Measurements from ENCODE around the gene GPR15LG. TPM values are rescaled to one million over a fixed set of nuclear protein-coding genes. Genes with fewer than 3 reads are reported as not detected.

Gene GPR15LG
- total RNA-seq, 4 donors from 2014 or later = 2.0 to 19.3 (median 8.6) TPM

DNA sequence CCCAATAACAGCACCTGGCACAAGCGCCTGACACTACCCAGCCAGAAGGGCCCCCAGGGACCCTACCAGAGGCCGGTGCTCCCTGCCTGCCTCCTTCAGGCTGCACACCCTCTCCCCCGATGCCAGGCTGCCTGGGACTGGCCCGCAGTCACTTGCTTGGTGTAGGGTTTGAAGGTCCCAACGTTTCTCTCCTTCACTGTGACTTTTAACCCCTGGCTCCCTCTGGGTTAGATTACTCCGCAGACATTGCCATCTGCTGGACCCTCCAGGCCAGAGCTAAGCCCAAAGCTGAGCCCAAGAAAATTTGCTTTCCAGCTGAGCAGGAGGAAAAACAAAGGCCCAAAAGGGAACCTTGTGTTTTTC is 27.6 kb downstream of the GPR15LG start:
- WGBS = 58% methylated on average over 4 of the region's 6 CpGs
- no peak overlapping the region for H3K27ac ChIP-seq
- TF ChIP-seq POLR2AphosphoS5 (IDR thresholded peaks at IDR 0.05) (no peak), CTCF (IDR thresholded peaks at IDR 0.05) (no peak), POLR2A (IDR thresholded peaks at IDR 0.05) (no peak), EP300 (IDR thresholded peaks at IDR 0.05) (no peak)

DNA sequence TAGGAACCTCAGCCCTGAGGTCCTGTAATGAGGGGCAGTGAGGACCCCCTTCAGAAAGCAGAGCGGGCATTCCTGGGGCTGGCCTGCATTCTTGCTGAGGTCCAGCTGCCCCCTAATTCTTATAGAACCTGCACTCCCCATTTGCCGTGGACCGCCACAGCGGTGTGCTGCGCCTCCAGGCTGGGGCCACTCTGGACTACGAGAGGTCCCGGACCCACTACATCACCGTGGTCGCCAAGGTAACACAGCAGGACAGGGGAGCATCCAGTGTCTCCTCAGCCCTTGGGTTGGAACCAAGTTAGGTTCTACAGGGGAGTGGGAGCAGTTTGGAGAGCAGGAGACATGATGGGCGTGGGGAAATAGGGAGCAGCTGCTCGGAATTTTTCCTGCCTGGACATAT is 28.1 kb downstream of the GPR15LG start:
- Histone ChIP-seq H3K27me3 (peaks cover 5% of the 10 kb centered on the region), H3K36me3 (no peaks in the 10 kb centered on the region), H3K4me1 (peaks cover 17% of the 10 kb centered on the region), H3K27ac (no peak overlapping the region), H3K9me3 (no peaks in the 10 kb centered on the region), H3K4me3 (no peak overlapping the region)
- DNase-seq (ENCODE audit: low spot score in 2 of 2) = peak in 1 of 2 donors; percentile 44
- TF ChIP-seq POLR2AphosphoS5 (IDR thresholded peaks at IDR 0.05) (no peak), POLR2A (IDR thresholded peaks at IDR 0.05) (no peak), CTCF (IDR thresholded peaks at IDR 0.05) (no peak)
- WGBS = 89% methylated on average over 10 of the region's 11 CpGs

More for the DNA sequence above, 27.6 kb downstream of the GPR15LG start:
- peaks cover 5% of the 10 kb centered on the region for H3K27me3 ChIP-seq
- peaks cover 17% of the 10 kb centered on the region for H3K4me1 ChIP-seq
- H3K9me3 ChIP-seq = no peaks in the 10 kb centered on the region
- no peaks in the 10 kb centered on the region for H3K36me3 ChIP-seq
- DNase-seq (ENCODE audit: low spot score in 2 of 2) = peak in 1 of 2 donors; percentile 21
- no peak overlapping the region for H3K4me3 ChIP-seq

DNA sequence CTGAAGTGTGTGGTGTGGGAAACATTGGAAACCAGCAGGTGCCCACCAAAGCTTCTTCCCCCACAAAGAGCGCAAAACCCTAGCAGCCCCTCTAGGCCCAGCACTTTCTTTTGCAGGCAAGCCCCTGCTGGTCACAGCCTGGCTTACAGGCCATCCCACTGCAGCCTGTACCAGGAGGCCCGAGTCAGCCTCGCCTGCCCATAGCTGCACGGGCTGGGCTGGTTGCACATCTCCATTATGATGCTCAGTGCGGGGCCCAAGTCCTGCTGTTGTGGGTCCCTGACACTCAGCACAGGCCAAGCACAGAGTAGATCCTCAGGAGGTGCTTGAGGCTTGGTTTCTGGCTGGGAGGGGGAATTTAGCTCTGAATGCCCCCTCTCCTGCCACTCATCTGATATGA is 28.7 kb downstream of the GPR15LG start:
- no peak for TF ChIP-seq EP300 (IDR thresholded peaks at IDR 0.05)
- TF ChIP-seq CTCF (IDR thresholded peaks at IDR 0.05) = no peak
- TF ChIP-seq POLR2A (IDR thresholded peaks at IDR 0.05) = no peak
- TF ChIP-seq POLR2AphosphoS5 (IDR thresholded peaks at IDR 0.05) = no peak
- H3K4me3 ChIP-seq = no peak overlapping the region
- H3K27me3 ChIP-seq = peaks cover 5% of the 10 kb centered on the region
- DNase-seq (ENCODE audit: low spot score in 2 of 2) = peak in 1 of 2 donors; percentile 48
- H3K27ac ChIP-seq = no peak overlapping the region
- H3K36me3 ChIP-seq = no peaks in the 10 kb centered on the region
- no peaks in the 10 kb centered on the region for H3K9me3 ChIP-seq
- WGBS = 100% methylated on average over 1 of the region's 5 CpGs
- H3K4me1 ChIP-seq = peaks cover 11% of the 10 kb centered on the region

DNA sequence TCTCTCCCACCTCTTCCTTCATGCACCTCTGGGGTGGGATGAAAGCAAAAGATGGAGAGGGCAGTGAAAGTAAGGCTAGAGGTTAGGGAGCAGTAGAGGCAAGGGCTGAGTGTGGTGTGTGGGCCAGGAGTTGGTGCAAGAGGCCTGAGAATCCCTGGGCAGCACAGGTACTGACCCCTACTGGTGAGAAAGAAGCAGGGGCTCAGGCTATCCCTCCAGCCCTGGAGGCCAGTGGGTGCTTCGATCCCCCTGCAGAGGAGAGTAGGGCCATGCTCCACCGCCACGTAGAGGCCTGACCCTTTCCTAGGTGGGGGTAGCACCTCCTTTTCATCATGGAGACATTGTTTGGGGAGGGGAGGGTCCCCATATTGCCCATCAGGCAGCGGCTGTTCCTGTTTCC is 30.5 kb downstream of the GPR15LG start:
- H3K27ac ChIP-seq = no peak overlapping the region
- no peak for DNase-seq (ENCODE audit: low spot score in 2 of 2)
- peaks cover under 1% of the 10 kb centered on the region for H3K4me1 ChIP-seq
- H3K36me3 ChIP-seq = no peaks in the 10 kb centered on the region
- TF ChIP-seq EP300 (IDR thresholded peaks at IDR 0.05) = no peak
- peak in 1 of 2 donors; percentile 13 for TF ChIP-seq CTCF (IDR thresholded peaks at IDR 0.05)
- peaks cover 5% of the 10 kb centered on the region for H3K27me3 ChIP-seq
- no peak overlapping the region for H3K4me3 ChIP-seq
- no peaks in the 10 kb centered on the region for H3K9me3 ChIP-seq
- 89% methylated on average over 4 of the region's 4 CpGs for WGBS

- H3K36me3 ChIP-seq = no peaks in the 10 kb centered on the region
- TF ChIP-seq POLR2A (IDR thresholded peaks at IDR 0.05) (no peak), POLR2AphosphoS5 (IDR thresholded peaks at IDR 0.05) (no peak), CTCF (IDR thresholded peaks at IDR 0.05) (no peak), EP300 (IDR thresholded peaks at IDR 0.05) (no peak)
- DNase-seq (ENCODE audit: low spot score in 2 of 2) = peak in 1 of 2 donors; percentile 24
- no peaks in the 10 kb centered on the region for H3K9me3 ChIP-seq
- H3K27ac ChIP-seq = no peak overlapping the region
- WGBS = 77% methylated on average over 4 of the region's 4 CpGs
- no peak overlapping the region for H3K4me3 ChIP-seq
- H3K4me1 ChIP-seq = no peaks in the 10 kb centered on the region
- peaks cover 5% of the 10 kb centered on the region for H3K27me3 ChIP-seq
Observed at GRCh38 chr10:84204610-84205009, 31.0 kb downstream of the GPR15LG start.

Data from suprapubic skin (tissue), 4 donors.